ENCODE measurements around the gene SKAP2. TPM values are rescaled to one million over a fixed set of nuclear protein-coding genes. Genes with fewer than 3 reads are reported as not detected.

Gene SKAP2
- total and polyA plus RNA-seq, 2 of the 13 experiments (the other 11 are each of a cell fraction or from before 2014, with no cell fraction given), result 3.6 to 12.9 TPM

GRCh38 chr7:26670290-26670689, 194.1 kb downstream of the SKAP2 start:
- FAIRE-seq (no peak), ATAC-seq (no peak)

DNA sequence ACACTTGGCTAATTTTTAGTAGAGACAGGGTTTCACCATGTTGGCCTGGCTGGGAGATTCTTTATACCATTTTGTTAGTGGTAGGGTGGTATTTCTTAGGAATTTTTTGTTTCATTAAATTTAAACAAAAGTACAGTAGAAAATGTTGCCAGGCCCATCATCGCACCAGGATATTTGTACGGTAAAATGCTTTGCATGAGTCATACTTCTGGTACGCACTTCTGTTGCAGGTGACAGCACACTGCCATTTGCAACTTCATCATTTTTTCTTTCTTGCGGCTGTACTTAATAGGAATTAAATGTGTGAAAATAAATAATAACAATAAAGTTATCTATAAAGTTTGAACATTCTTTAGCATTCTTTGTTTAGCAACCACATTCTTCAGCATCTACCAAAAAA, 195.6 kb downstream of the SKAP2 start:
- H3K27me3 ChIP-seq (ENCODE audit: control insufficient read depth in 1 of 2, insufficient read depth in 2 of 2, low read length in 2 of 2), result no peaks in the 10 kb centered on the region
- DNase-seq (ENCODE audit: low spot score), result no peak
- intact Hi-C loops (cut with micrococcal nuclease; ENCODE audit: unreplicated experiment), result loop anchor here (5.0 kb wide), 1 partner anchor 377 kb away; the partner anchor contains the start of gene SNX10
- in situ Hi-C loops (cut with HindIII; ENCODE audit: extremely low pct_ligation_motif_present, low pct_unique_long_range_greater_than_20kb), result loop anchor here (5.0 to 25.0 kb wide), 3 partner anchors 292 to 774 kb away; no protein-coding TSS in a partner anchor
- no peaks in the 10 kb centered on the region for H3K79me2 ChIP-seq (ENCODE audit: insufficient read depth, low read length)
- H3K36me3 ChIP-seq (replicated peaks in 1 of 2; ENCODE audit: control insufficient read depth in 1 of 2, insufficient read depth in 2 of 2, low read length in 2 of 2), result no peaks in the 10 kb centered on the region
- no peak overlapping the region for H3K27ac ChIP-seq (ENCODE audit: extremely low read length, insufficient read depth, low read length)
- H2AFZ ChIP-seq (ENCODE audit: low read length), result no peak overlapping the region
- no TSS peak for BruUV-seq (replicated peaks)
- POLR2A ChIA-PET, result no interaction called here
- FAIRE-seq, result no peak
- peaks cover 4% of the 10 kb centered on the region; the same call in 1 of the 2 replicates for H3K4me1 ChIP-seq (ENCODE audit: insufficient read depth, low read length)
- no peaks in the 10 kb centered on the region; the same call in 1 of the 2 replicates for H4K20me1 ChIP-seq (ENCODE audit: insufficient read depth, low read length)
- TF ChIP-seq MAFK (conservative IDR thresholded peaks at IDR 0.05 in 1 of 2, IDR thresholded peaks at IDR 0.05 in 1 of 2; ENCODE audit: low read length in 2 of 2), result 0 out of 4 replicates have a peak, but pooled peaks of 1 of the 2 experiments have one; percentile 7
- TF ChIP-seq SIX4 (CRISPR knock-in tag; IDR thresholded peaks at IDR 0.05), result no peak
- no peak for ATAC-seq
- no peak overlapping the region for H3K4me2 ChIP-seq (ENCODE audit: low read depth, low read length)
- H3K4me3 ChIP-seq (replicated peaks in 1 of 3; ENCODE audit: insufficient read depth in 1 of 3, low read depth in 2 of 3, low read length in 3 of 3), result no peak overlapping the region
- no peak overlapping the region for H3K9ac ChIP-seq (ENCODE audit: insufficient read depth, low read depth, low read length)
- CTCF ChIA-PET (ENCODE audit: low intra/inter-chr PET ratio, low total read pairs), result no interaction called here
- no peaks in the 10 kb centered on the region for H3K9me3 ChIP-seq (ENCODE audit: low read length)
- 97% methylated on average over 4 of the region's 4 CpGs for WGBS (ENCODE audit: low lambda C conversion rate)

More at GRCh38 chr7:26670290-26670689, 194.1 kb downstream of the SKAP2 start:
- Histone ChIP-seq H3K27me3 (ENCODE audit: control insufficient read depth in 1 of 2, insufficient read depth in 2 of 2, low read length in 2 of 2) (no peaks in the 10 kb centered on the region), H3K4me2 (ENCODE audit: low read depth, low read length) (no peak overlapping the region), H2AFZ (ENCODE audit: low read length) (no peak overlapping the region), H4K20me1 (ENCODE audit: insufficient read depth, low read length) (no peaks in the 10 kb centered on the region; the same call in 1 of the 2 replicates), H3K4me1 (ENCODE audit: insufficient read depth, low read length) (peaks cover 4% of the 10 kb centered on the region; the same call in 1 of the 2 replicates), H3K36me3 (replicated peaks in 1 of 2; ENCODE audit: control insufficient read depth in 1 of 2, insufficient read depth in 2 of 2, low read length in 2 of 2) (no peaks in the 10 kb centered on the region), H3K9ac (ENCODE audit: insufficient read depth, low read depth, low read length) (no peak overlapping the region), H3K4me3 (replicated peaks in 1 of 3; ENCODE audit: insufficient read depth in 1 of 3, low read depth in 2 of 3, low read length in 3 of 3) (no peak overlapping the region), H3K27ac (ENCODE audit: extremely low read length, insufficient read depth, low read length) (no peak overlapping the region), H3K79me2 (ENCODE audit: insufficient read depth, low read length) (no peaks in the 10 kb centered on the region), H3K9me3 (ENCODE audit: low read length) (no peaks in the 10 kb centered on the region)
- no TSS peak for BruUV-seq (replicated peaks)
- CTCF ChIA-PET (ENCODE audit: low intra/inter-chr PET ratio, low total read pairs), result no interaction called here
- in situ Hi-C loops (cut with HindIII; ENCODE audit: extremely low pct_ligation_motif_present, low pct_unique_long_range_greater_than_20kb), result loop anchor here (25.0 kb wide), 1 partner anchor 583 kb away; no protein-coding TSS in a partner anchor
- 59% methylated on average over 2 of the region's 2 CpGs for WGBS (ENCODE audit: low lambda C conversion rate)
- TF ChIP-seq NAIF1 (CRISPR knock-in tag; IDR thresholded peaks at IDR 0.05; ENCODE audit: borderline replicate concordance), result no peak
- TF ChIP-seq ZFP36L2 (CRISPR knock-in tag; IDR thresholded peaks at IDR 0.05), result no peak
- no peak for TF ChIP-seq ZNF761 (CRISPR knock-in tag; conservative IDR thresholded peaks at IDR 0.05)
- TF ChIP-seq, protein P1, sequence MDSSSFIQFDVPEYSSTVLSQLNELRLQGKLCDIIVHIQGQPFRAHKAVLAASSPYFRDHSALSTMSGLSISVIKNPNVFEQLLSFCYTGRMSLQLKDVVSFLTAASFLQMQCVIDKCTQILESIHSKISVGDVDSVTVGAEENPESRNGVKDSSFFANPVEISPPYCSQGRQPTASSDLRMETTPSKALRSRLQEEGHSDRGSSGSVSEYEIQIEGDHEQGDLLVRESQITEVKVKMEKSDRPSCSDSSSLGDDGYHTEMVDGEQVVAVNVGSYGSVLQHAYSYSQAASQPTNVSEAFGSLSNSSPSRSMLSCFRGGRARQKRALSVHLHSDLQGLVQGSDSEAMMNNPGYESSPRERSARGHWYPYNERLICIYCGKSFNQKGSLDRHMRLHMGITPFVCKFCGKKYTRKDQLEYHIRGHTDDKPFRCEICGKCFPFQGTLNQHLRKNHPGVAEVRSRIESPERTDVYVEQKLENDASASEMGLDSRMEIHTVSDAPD (CRISPR knock-in tag; IDR thresholded peaks at IDR 0.05), result no peak
- TF ChIP-seq ZNF660 (CRISPR knock-in tag; IDR thresholded peaks at IDR 0.05; ENCODE audit: borderline replicate concordance, low read depth), result no peak
- intact Hi-C loops (cut with micrococcal nuclease; ENCODE audit: unreplicated experiment), result no loop called here
- DNase-seq (ENCODE audit: low spot score), result no peak
- POLR2A ChIA-PET, result no interaction called here
